GF-D8 (cell line): ENCODE results near the gene BCAS3.

Source experiments
- DNase-seq: peaks from one replicate; lab custom pipeline; 2025; lab: John Stamatoyannopoulos, UW

The BCAS3 gene

DNA sequence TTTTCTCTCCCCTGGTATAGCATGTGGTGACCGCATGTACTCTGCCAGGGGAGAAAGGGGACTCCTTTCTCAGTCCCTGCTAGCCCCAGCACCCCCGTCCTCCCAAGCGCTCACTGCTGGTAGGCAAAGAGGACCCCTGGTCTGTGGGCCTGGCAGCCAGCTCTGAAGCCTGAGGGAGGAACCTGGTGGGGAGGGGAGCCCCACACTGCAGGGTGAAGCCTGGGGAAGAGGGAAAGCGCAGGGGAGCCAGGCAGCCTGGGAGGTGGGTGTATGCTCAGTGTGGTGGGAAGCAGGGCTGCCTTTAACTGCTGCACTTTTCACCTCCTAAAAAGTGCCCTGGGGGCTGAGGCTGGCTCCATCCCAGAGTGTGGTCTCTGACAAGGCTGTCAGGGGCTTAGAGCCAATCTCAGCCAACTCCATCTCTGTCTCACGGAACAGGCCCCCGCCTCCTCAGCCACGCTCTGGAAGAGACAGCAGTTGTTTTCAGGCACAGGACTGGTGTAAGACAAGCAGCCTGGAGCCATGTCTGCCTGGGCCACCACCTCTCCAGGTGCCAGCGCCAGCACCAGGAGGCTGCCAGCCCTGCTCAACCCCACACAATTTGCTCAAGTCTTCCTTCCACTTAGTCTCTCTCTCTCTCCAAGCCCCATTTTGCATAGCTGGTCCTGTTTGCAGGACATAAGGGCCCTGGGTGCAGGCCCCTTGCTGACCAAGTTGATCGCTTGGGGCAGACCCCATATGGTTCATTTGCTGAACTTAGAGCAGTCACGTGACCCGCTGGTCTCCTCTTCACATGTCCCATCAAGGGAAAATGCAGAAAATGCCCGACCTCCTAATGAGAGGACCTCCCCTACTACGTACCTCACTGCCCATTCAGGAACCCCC is 707.3 kb downstream of the BCAS3 start:
- no peak for DNase-seq

DNA sequence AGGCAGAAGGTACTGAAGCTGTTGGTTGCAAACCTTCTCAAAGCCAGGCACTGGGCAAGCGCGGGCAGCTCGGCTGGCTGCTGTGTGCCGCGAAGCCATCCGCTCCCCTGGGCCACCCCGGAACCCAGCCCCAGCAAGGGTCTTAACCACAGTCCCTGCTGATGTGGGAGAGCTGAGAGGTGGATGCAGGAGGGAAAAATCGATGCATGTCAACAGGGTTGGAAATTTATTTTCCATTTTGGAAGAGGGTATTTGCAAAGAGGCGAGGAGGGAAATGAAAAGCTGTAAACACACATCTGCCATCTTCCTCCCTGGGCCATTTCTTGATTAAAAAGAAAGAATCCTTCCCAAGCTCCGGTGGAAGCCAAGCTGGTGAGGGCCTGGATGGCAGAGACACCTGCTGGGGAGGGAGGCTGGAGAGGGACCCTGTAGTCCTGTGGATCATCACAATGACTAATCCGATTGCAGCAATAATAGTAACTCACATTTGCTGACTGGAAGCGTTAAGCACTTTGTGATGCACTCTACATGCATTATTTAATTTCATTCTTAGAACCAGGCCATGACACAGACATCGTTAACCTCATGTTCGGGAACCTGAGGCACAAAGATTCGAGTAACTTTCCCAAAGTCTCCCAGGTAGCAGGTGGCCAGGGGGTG is 708.1 kb downstream of the BCAS3 start:
- DNase-seq: no peak

DNA sequence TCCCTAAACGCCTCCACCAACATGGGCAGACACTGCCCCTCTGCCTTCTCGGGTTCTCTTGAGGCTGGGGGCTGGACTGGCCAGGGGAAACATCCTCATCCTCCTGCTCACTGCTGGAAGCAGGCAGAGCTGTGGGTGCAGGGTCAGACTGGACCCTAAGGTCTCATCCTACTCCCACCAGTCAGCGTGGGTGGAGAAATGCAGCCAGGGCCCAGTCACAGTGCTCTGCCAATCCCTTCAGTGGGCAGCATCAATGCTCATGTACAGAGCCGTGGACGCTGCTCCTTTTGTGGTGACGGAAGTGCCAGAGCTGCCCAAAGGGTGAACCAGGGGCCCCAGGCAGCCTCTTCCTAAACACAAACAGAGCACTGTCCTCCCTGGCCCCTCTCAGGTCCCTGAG is 708.6 kb downstream of the BCAS3 start:
- no peak for DNase-seq

DNA sequence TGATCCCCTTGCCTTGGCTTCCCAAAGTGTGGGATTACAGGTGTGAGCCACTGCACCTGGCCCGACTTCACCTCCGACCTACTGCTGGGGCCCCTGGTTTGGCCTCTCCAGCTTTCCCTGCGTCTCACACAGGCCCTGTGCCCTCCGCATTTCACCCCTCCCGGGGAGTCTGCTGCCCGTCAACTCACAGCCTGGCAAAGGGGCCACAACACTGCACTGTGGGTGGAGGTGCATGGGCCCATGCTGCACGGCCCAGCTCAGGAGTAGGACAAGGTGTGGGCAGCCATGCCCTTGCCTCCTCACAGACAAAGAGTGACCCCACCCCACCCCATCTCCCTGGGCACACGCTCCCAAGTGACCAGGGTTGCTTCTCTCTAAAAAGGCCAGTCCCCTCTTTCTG is 709.4 kb downstream of the BCAS3 start:
- DNase-seq: no peak

DNA sequence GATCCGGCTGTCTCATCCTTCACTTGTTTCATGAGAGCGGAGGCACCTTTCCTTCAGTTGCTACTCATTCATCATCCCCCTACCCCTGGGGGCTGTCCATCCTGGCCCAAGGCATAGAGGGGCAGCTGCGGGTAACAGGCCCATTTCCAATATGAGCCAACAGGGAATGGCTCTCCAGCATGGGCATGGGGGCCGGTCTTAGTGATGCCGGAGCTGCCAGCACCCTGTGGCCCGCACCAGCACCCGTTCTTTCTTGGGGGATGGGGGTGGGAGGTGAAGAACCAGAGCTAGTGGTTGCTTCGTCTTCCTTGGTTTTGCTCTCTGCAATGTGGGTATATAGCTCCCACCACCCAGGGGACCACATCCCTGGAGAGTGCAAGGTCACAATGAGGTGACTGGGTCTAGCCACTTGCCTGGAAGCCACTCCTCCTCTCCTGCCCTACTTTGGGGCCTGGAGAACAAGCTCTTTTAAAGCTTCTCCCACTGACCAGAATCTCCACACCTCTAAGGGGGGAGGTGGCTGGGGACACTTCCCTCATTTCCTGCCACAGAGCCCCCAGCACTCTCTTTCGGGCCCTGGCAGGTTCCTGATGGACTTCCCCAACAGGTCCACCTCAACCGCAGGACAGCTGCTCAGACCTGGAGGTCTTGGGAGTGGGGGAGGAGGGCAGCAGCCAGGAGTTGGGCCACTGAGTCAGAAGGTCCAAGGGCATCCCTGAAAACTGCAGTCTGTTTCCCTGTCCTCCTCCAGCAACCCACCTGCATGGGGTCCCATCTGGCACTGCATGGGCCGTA is 710.1 kb downstream of the BCAS3 start:
- no peak for DNase-seq

DNA sequence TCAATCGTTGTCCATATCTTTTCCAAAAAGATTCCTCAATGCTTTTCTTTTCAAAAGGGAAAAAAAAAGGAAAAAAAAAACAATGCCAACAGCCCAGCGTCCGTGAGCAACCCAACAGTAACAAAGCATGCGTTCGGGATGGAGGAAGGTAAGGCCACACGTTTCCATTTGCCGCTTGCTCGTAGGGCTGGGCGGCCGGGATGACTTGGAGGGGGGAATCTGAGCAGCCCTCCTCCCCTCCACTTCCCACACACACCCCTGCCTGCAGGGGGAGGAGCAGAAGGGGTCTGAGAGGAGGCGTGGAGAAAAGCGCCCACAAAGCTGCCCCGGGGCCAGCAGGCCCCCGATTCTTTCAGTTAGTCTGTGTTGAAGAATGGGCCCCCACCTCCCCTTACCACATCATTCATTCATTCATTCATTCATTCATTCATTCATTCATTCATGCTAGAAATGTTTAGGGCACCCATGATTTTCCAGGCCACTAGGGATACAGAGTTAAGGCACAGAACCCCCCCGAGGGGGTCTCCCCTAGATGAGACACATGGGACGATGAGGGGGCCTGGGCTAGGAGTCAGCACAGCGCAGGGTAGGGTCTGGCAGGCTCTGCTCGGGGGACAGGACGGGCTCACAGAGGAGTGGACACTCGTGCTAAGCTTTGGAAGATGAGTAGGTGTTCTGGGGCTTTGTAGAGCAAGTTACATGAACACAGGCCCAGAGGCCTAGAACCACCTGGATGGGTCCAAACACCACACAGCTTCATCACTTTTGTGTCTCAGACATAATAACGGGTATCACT is 711.1 kb downstream of the BCAS3 start:
- no peak for DNase-seq

DNA sequence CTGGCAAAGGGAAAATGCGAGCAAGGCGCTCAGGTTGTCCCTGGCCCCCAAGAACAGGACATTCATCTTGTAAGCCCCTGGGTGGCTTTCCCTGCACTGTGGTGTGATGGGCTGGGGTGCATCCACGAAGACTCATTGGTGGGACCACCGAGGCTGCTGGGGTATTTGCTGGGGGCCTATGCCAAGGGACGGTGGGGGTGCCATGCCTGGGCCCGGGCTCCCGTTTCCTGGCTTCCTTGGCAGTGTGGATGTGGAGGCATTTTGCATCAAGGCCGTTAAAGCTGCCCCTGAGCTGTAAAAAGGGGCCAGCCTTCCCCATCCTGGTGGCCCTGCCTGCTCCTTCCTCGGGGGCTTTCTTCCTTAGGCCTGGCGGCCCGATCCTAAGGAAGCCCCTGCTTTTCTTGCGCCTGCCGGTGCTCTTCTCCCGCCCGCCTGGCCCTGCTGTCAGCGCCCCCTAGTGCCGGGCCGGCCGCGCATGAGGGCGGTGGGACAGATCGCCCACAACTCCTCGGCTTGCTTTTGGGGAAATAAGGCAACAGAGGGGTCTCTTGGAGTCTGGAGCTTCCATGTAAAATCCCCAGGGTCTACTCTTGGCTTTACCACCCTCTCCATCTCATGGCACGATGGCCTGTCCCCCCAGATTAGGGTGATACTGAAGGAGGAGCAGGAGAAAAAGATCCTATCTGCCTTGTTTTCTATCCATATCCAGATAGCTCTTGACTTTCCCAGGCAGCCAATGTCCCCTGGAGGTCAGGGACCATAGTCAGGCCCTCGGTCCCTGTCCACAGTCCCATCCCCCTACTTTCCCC is 712.2 kb downstream of the BCAS3 start:
- no peak for DNase-seq

DNA sequence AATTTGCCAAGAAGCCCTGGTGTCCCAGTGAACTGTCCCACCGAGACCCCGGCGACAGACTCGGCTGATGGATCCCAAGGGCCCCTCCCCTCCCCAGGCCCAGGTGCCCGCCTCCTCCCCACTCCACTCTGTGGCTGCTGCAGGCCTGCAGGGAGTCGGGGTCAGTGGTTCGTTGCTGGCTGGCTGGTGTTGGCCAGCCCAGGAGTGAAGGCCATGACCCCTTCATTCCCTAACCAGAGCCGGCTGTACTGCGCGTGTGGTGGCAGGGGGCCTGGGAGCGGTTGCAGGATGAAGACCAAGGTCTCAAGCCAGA is 712.8 kb downstream of the BCAS3 start:
- no peak for DNase-seq

DNA sequence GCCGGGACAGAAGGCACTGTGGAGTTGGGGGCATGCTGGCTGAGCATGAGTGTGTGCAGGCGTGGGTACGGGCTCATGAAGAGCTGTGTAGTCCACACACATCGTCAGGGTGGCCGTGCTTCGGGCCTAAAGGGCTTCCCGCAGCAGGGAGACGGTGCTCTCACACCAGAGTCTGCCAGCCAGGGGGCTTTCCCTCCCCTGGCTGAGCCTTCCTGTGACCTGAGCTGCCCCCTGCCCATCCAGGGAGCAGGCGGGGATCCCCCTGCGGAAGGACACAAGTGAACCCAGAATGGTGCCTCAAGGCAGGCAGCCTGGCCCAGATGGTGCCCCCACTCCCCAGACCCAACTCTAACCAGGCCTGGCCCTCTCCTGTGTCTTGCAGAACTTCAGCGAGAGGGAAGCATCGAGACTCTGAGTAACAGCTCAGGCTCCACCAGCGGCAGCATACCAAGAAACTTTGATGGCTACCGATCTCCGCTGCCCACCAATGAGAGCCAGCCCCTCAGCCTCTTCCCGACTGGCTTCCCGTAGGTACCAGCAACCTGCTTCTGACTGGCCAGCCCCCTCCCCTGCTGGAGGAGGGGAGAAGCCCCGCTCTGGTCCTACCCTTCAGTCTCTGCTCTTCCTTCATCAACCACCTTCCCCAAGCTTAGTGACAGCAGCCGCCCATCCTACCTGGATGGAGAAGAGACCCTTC is 714.1 kb downstream of the BCAS3 start:
- no peak for DNase-seq

DNA sequence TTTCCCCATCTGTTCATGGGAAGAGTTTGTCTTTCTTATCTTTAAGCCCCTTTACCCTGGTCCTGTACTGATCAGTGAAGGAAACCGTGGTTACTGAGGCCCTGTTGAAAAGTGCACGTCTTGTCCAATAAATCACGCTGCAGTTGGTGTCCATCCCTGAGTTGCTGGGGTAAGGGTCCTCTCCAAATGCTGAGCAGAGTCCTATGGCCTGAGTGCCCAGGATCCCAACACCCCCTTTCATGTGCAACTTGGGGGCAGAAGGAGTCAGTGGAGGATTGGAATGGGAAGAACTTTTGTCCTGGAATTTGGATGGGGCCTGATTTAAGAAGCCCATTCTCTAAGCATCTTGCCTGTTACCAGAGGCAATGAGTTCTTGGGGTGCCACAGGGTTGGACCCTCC is 715.0 kb downstream of the BCAS3 start:
- no peak for DNase-seq

DNA sequence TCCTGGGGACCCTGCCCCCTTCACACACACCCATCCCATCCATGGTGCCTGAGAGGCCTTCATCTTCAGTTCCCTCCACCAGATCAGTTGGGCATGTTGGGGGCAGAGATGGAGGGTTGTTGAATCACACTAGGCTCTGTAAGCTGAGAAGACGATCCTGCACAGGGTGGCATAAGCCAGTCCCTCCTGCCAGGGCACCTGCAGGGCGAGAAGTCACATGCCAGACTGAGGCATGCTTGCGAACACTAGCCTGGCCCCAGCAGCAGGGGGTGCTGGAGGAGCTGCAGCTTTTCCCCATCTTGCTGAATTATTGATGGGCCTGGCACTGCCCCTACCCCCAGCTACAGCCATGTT is 715.9 kb downstream of the BCAS3 start:
- DNase-seq: no peak

DNA sequence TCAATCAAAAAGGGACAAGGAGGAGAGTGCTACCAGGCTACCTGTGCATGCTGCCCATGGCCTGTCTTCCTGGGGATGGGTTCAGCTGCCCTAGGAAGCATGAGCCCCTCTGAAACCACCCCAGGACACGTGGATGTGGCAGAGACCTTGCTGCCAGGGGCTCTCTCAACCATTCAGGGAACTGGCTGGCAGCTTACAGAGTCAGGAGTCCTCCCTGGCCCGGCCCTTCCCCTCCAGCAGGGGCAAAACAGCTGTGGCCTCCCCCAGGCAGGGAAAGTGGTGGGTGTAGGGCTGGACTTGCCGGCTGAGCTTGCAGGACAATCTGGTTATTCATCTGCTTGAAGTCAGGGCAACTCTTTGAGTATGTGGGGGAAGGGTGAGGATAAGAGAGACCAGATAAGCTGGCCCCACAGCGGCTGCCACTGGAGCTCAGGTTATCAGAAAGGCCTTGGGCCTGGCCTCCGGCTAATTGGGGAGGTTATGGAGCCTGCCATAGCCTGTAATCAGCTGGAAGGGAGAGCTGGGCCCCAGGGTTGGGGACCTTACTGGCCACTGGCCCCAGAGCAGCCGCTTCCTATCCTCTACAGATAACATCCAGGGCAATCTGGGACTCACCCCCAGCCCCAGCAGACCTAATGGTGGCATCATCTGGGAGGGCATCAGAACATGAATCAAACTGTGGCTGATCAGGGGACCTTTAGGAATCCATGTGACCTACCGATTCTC is 716.4 kb downstream of the BCAS3 start:
- DNase-seq: no peak

DNA sequence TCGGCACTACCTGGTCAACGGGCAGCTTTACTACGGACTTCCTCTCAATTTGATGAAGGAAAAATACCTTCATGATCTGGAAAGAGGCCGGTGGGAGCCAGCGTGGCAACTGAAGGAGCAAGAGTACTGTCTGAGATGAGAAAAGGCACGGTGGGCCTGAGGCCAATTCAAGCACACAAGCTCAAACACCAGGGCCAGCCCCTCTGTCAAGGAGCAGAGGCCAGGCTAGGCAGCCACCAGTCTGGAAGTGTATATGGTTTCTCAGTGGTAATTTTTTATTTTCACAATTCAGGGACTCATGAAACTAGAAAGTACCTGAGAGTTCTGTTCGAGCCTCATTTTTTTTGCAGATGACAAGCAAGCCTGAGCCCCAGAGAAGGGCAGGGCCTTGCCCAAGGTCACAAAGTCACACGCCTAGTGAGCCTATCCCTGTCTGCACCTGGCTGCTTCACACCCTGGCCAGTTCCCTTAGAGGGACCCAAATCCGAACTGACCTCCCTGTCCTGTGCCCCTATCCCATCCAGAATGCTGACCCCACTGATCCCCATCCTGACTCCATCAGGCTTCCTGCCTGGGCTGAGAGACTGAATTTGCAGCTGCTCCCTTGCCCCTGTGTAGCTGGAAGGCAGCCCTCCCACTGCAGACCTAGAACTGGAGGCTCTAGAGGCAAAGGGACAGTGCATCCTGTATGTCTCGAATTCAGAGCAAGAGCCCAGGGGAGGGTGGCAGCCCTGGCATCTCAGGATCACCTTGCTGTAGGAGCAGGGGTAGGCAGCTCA is 717.2 kb downstream of the BCAS3 start:
- no peak for DNase-seq

DNA sequence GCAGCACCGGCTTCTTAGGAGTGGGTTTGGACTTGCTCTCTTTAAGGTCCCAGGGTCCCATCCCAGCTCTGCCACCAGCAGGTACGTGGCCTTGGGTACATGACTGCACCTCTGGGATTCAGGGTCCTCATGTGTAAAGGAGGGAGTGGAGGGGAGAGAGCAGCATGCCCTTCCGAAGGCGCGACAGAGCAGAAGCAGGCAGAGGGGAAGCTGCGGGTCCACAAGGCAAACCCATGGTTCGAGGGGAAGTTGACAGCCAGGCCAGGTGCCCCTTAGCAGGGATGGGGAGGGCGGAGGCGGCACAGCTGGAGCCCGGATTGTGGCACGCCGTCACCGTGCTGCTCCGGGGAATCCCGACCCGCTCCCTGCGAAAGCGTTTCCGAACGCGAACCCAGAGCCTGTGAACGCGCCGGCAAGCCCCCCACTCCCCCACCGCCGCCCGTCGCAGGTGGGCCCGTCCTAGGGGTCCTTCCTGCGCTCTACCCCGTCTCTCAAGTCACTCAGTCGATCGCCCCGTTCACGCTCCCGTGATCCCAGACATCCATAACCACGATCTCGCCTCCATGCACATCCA is 717.8 kb downstream of the BCAS3 start:
- no peak for DNase-seq

DNA sequence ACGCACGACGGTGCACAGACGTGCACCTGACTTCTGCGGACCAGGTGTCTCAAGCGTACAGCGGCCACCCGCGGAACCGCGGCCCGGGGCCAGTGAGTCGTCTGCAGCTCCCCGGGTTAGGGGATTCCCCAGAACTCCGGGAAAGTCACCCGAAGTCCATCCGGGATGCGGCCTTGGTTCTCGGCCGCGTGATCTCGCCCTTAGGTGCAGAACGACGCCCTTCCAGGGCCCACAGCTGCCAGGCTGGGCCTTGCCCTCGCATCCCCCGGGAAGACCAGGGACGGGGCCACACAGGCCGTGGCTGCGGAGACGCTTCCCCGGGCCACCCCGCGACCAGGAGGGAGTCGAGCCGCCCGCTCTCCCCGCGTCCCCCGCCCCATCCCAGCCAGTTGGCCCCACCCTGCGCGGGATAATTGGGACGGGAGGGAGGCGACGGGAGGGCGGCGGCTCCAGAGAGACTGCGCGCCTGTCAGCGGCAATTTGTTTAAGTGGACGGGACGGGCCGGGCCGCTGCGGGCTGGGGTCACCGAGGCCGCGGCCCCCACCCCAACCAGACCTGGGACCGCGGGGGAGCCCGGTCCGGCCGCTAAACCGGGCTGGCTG is 718.4 kb downstream of the BCAS3 start:
- no peak for DNase-seq

DNA sequence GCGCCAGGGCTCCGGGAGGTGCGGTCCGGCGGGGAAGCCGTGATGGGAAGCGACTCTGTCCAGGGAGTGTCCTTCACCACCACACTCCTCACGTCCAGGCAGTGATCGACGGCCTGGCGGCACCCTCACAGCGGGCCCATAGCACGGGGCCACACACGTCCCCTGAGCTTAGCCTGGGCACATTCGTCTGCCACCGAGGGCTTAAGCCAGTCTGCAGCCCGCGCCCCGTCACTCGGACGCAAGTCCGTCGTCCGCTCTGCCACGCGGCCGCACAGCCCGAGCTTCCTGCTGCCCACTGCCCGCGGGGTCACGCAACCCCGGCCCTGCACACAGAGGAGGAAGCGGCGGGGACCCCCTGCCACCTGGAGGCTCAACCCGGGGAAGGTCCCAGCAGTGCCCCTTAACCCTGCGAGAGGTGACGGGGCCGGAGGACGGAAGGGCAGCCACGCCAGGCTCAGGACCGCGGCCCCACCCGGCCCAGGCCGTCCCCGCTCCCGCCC is 719.0 kb downstream of the BCAS3 start:
- no peak for DNase-seq

DNA sequence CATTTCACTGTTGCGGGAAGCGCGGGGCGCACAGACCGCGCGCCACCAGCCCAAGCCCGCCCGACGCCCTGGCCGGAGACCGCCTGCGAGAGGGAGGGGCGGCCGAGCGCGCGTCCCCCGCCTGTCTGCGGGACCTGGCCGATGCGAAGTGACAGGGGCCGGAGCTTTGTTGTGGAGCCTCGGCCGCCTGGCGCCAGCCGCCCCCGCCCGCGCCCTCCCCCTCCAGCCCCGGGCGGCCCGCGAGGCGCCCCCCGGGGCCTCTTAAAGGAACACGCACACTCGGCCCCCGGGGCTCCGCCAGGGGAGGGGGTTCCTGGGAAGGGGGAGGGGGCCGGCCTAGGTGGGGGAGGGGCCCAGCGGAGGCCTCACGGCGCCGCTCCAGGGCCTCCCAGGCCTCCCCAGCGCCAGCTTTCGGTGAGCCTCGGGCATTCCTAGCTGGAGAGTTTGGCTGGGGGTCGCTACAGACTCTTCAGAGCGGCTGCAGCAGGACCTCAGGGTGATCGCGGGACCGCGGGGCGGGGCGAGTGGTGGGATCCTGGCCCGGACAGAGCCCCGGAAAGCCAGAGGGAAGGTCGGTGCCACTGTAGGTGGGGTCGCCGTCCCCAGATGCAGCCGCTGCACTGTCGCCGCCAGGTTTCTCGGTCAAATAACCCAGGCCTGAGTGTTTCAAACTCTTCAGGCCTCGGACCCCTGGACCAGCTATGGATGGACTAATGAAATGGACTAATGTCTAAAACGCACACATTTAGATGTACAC is 719.6 kb downstream of the BCAS3 start:
- DNase-seq: no peak

DNA sequence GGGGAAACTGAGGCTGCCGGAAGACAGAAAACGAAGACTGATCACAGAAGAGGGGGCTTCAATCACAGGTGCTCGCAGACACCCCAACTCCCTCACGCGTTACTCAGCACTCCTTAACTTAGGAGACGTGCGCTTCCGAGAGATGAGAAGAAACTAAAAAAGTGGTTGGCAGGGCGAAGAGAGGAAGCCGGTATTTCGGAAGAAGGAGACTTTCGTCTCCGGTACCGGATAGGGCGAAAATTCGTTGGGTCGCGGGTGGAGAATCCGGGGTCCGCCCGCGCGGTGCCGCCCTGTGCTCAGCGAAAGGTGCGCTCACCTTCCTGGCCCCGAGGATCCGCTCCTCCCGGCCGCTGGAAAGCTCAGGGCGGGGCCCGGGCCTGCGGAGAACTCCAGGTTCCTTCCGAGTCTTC is 721.1 kb downstream of the BCAS3 start:
- DNase-seq: no peak
